ENCODE results near the gene DNAJC5G. TPM values are rescaled to one million over a fixed set of nuclear protein-coding genes. Genes with fewer than 3 reads are reported as not detected.

Gene DNAJC5G
- total and polyA plus RNA-seq, 9 of the 15 experiments (the other 6 are each of a cell fraction or from before 2014, with no cell fraction given): not detected

DNA sequence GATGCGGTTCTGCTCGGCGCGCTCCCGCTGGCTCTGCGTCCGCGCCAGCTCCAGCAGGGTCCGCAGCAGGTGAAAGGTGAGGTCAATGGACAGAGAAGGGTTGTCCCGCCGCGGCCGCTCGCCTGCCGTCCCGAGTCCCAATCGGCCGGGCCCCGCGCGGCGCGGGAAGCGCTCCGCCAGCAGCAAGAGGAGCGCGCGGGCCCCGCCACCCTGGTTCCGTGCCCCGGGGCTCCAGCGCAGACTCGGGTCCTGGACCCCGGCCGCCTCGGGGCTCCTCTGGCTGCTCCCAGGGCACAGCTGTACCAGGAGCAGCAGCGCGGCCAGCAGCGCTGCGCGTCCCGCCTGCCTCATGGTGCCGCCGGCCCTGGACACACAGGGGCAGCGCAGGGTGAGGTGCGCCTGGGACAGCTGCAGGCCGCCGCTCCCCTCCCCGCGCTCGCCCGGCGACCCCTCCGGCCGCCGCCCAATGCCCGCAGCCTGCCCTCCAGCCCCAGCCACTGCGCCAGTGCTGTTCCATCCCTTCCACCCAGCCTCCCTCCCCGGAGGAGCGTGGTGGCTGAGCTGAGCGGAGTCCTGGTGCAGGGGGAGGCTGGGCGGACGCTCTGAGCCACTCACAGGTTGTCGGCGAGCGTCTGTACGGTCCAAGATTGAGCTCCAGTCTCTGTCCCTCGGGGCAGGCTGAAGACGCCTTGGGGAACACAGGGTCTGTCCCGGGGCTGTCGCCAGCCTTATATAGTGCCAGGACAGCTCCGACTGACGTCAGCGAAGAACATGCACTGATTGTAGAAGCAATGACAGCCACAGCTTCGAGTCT lies 32.5 kb downstream of the DNAJC5G start:
- H2AFZ ChIP-seq (ENCODE audit: low read depth, low read length): no peak overlapping the region
- FAIRE-seq (no peak), DNase-seq (ENCODE audit: extremely low read depth in 1 of 4, low spot score in 3 of 4) (no peak), ATAC-seq (no peak)
- POLR2A ChIA-PET: interaction anchor here (0.6 kb wide), 1 partner anchor 424 kb away, joined by 3 read pairs; no protein-coding TSS in a partner anchor
- H3K27me3 ChIP-seq (ENCODE audit: control insufficient read depth in 2 of 2, insufficient read depth in 2 of 2, low read length in 2 of 2): no peaks in the 10 kb centered on the region
- in situ Hi-C loops (cut with MboI) (no loop called here), intact Hi-C loops (cut with micrococcal nuclease) (no loop called here)
- peaks cover 0 to 8% of the 10 kb centered on the region in 2 experiments; a peak in 2 of 5 replicates for H3K4me1 ChIP-seq (replicated peaks in 1 of 2; ENCODE audit: control insufficient read depth in 2 of 2, insufficient read depth in 2 of 2, low read length in 2 of 2)
- WGBS (ENCODE audit: insufficient coverage, low coverage, missing lambda C conversion rate): 97% methylated on average over 52 of the region's 75 CpGs
- CTCF ChIA-PET (ENCODE audit: low intra/inter-chr PET ratio): no interaction called here
- no peak overlapping the region for H3K9ac ChIP-seq (ENCODE audit: insufficient read depth in 1 of 2, low read depth in 2 of 2, low read length in 2 of 2)
- H3K27ac ChIP-seq (ENCODE audit: extremely low read depth, low read depth, low read length): no peak overlapping the region
- H3K9me1 ChIP-seq (ENCODE audit: control insufficient read depth, insufficient read depth, low read length): no peaks in the 10 kb centered on the region
- TF ChIP-seq TRIM24 (IDR thresholded peaks at IDR 0.05): no peak
- TF ChIP-seq, protein P1, sequence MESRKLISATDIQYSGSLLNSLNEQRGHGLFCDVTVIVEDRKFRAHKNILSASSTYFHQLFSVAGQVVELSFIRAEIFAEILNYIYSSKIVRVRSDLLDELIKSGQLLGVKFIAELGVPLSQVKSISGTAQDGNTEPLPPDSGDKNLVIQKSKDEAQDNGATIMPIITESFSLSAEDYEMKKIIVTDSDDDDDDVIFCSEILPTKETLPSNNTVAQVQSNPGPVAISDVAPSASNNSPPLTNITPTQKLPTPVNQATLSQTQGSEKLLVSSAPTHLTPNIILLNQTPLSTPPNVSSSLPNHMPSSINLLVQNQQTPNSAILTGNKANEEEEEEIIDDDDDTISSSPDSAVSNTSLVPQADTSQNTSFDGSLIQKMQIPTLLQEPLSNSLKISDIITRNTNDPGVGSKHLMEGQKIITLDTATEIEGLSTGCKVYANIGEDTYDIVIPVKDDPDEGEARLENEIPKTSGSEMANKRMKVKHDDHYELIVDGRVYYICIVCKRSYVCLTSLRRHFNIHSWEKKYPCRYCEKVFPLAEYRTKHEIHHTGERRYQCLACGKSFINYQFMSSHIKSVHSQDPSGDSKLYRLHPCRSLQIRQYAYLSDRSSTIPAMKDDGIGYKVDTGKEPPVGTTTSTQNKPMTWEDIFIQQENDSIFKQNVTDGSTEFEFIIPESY (CRISPR knock-in tag; IDR thresholded peaks at IDR 0.05): peak; percentile 72
- H3K4me2 ChIP-seq (ENCODE audit: insufficient read depth, low read length): no peak overlapping the region
- no TSS peak for BruUV-seq (replicated peaks)
- H3K9me3 ChIP-seq (replicated peaks; ENCODE audit: control insufficient read depth, insufficient read depth, low read depth, low read length): no peaks in the 10 kb centered on the region
- H3K79me2 ChIP-seq (ENCODE audit: control insufficient read depth, insufficient read depth, low read length): no peaks in the 10 kb centered on the region
- peaks cover 20% of the 10 kb centered on the region; the same call in 2 of the 3 replicates for H3K36me3 ChIP-seq (ENCODE audit: control insufficient read depth, insufficient read depth, low read length)
- no peaks in the 10 kb centered on the region for H4K20me1 ChIP-seq (replicated peaks; ENCODE audit: control insufficient read depth, insufficient read depth, low read length)
- no peak overlapping the region for H3K4me3 ChIP-seq

Data from K562 (cell line).